ENCODE results near the gene ABLIM1. TPM values are rescaled to one million over a fixed set of nuclear protein-coding genes. Genes with fewer than 3 reads are reported as not detected.

ABLIM1 gene
- total RNA-seq, 1 donor from 2014 or later: 39.8 TPM

DNA sequence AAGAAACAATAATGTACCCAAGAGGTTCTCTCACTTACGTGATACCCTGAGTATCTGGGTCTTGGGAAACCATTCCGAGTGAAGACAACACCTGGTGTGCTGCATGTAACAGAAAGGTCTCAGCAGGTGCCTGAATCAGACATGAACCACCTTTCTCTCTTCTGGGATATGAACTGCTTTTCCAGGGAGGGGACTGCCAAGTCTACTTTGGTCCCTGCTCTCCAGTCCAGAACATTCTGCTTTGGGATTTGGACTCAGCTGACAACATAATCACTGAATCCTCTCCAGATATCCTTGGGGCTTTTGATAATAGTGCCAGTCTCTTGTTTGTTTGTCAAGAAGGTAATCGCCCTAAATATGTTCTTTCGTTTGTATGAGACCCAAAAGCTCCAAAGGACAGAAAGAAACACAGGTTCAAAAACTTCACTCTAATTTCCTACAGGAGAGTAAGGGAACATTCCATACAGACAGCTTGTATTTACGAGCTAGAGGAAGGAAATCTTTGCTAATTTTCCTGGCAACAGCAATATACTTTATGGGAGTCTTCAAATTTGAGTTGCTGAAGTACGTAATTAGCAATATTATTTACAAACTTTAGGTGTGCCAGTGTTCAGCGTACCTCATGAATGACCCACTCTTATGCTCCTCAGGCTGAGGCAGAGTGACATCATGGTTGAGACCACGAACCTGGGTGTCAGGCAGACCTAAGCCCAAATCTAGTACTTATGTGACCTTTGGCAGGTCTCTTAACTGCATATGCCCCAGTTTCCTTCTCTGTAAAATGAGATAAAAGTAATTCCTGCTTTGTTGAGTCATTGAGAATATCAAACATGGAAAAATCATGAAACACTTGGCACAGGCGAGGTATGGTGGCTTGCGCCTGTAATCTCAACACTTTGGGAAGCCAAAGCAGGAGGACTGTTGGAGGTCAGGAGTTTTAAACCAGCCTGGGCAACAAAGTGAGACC is 5.4 kb downstream of the ABLIM1 start:
- Histone ChIP-seq H4K20me1 (ENCODE audit: low read depth) (no peaks in the 10 kb centered on the region), H3K27ac (no peak overlapping the region), H3K36me3 (no peaks in the 10 kb centered on the region), H3F3A (ENCODE audit: low read depth) (no peaks in the 10 kb centered on the region), H3K4me3 (no peak overlapping the region), H3K27me3 (no peaks in the 10 kb centered on the region), H2AFZ (replicated peaks) (no peak overlapping the region), H3K4me2 (no peak overlapping the region), H3K9me3 (ENCODE audit: low read depth) (no peaks in the 10 kb centered on the region), H3K79me2 (ENCODE audit: low read depth) (no peaks in the 10 kb centered on the region), H3K9ac (no peak overlapping the region), H3K4me1 (no peaks in the 10 kb centered on the region)
- H3K27ac Mint-ChIP-seq: no peak overlapping the region
- H3K4me3 Mint-ChIP-seq: no peak overlapping the region
- no peaks in the 10 kb centered on the region for H3K4me1 Mint-ChIP-seq
- peaks cover 3% of the 10 kb centered on the region for H3K27me3 Mint-ChIP-seq (ENCODE audit: insufficient read depth, low read depth)
- no peaks in the 10 kb centered on the region for H3K36me3 Mint-ChIP-seq
- no peaks in the 10 kb centered on the region for H3K9me3 Mint-ChIP-seq
- no peak for DNase-seq (ENCODE audit: low spot score)
- no peak for TF ChIP-seq EZH2 (IDR thresholded peaks at IDR 0.05)
- TF ChIP-seq, protein P1, sequence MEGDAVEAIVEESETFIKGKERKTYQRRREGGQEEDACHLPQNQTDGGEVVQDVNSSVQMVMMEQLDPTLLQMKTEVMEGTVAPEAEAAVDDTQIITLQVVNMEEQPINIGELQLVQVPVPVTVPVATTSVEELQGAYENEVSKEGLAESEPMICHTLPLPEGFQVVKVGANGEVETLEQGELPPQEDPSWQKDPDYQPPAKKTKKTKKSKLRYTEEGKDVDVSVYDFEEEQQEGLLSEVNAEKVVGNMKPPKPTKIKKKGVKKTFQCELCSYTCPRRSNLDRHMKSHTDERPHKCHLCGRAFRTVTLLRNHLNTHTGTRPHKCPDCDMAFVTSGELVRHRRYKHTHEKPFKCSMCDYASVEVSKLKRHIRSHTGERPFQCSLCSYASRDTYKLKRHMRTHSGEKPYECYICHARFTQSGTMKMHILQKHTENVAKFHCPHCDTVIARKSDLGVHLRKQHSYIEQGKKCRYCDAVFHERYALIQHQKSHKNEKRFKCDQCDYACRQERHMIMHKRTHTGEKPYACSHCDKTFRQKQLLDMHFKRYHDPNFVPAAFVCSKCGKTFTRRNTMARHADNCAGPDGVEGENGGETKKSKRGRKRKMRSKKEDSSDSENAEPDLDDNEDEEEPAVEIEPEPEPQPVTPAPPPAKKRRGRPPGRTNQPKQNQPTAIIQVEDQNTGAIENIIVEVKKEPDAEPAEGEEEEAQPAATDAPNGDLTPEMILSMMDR (IDR thresholded peaks at IDR 0.05): no peak
- no peak for TF ChIP-seq EZH2phosphoT487 (IDR thresholded peaks at IDR 0.05)

DNA sequence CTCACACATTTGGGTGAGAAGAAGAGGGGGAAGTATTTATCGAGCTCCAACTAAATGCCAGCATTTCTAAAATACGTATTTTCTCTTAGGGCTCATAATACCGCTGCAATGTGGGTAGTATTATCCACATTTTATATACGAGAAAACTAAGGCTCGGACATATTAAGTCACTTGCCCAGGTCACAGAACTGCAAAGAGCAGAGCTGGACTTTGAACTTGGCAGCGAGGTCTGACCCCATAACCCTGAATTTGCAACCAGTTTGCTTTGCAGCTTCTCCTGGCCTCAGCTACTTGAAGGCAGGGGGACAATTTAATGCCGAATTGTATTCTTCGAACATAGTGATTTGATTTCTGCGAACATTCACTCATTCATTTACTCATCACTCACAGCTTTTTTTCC is 7.2 kb downstream of the ABLIM1 start:
- Histone ChIP-seq H2AFZ (replicated peaks) (no peak overlapping the region), H3K4me1 (no peaks in the 10 kb centered on the region), H3K36me3 (no peaks in the 10 kb centered on the region), H3K9me3 (ENCODE audit: low read depth) (no peaks in the 10 kb centered on the region), H3K4me3 (no peak overlapping the region), H3K9ac (no peak overlapping the region), H3K79me2 (ENCODE audit: low read depth) (no peaks in the 10 kb centered on the region), H3F3A (ENCODE audit: low read depth) (no peaks in the 10 kb centered on the region), H3K4me2 (no peak overlapping the region), H3K27ac (no peak overlapping the region), H4K20me1 (ENCODE audit: low read depth) (no peaks in the 10 kb centered on the region), H3K27me3 (no peaks in the 10 kb centered on the region)
- H3K4me1 Mint-ChIP-seq: no peaks in the 10 kb centered on the region
- no peak for DNase-seq (ENCODE audit: low spot score)
- no peak overlapping the region for H3K27ac Mint-ChIP-seq
- H3K27me3 Mint-ChIP-seq (ENCODE audit: insufficient read depth, low read depth): peaks cover 2% of the 10 kb centered on the region
- H3K4me3 Mint-ChIP-seq: no peak overlapping the region
- H3K36me3 Mint-ChIP-seq: no peaks in the 10 kb centered on the region
- H3K9me3 Mint-ChIP-seq: no peaks in the 10 kb centered on the region
- TF ChIP-seq EZH2 (IDR thresholded peaks at IDR 0.05): no peak
- TF ChIP-seq, protein P1 (IDR thresholded peaks at IDR 0.05): no peak
- TF ChIP-seq EZH2phosphoT487 (IDR thresholded peaks at IDR 0.05): no peak

DNA sequence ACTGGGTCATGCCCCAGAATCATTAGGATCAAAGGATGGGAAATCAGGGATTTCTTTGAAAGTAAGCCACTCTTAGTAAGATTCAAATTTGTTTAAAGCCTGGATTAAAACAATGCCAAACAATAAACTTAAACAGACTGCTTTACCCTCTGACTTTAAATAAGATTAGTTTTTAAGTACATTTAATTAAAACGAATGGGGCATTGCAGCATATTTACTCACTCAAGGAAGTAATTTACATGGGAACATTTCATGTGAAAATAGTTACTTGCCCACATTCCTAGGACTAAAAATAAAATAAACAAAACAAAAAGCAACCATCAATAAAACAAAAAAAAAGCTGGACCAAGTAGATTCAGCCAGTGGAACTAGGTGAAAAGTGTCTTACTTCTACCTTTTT is 7.8 kb downstream of the ABLIM1 start:
- no peak overlapping the region for H2AFZ ChIP-seq (replicated peaks)
- no peak overlapping the region for H3K9ac ChIP-seq
- no peak overlapping the region for H3K4me2 ChIP-seq
- Mint-ChIP-seq H3K4me3 (no peak overlapping the region), H3K27ac (no peak overlapping the region), H3K9me3 (no peaks in the 10 kb centered on the region), H3K36me3 (no peaks in the 10 kb centered on the region), H3K27me3 (ENCODE audit: insufficient read depth, low read depth) (peaks cover 2% of the 10 kb centered on the region), H3K4me1 (no peaks in the 10 kb centered on the region)
- H3K4me3 ChIP-seq: no peak overlapping the region
- H4K20me1 ChIP-seq (ENCODE audit: low read depth): no peaks in the 10 kb centered on the region
- H3K4me1 ChIP-seq: no peaks in the 10 kb centered on the region
- H3K36me3 ChIP-seq: no peaks in the 10 kb centered on the region
- DNase-seq (ENCODE audit: low spot score): no peak
- H3F3A ChIP-seq (ENCODE audit: low read depth): no peaks in the 10 kb centered on the region
- TF ChIP-seq, protein P1 (IDR thresholded peaks at IDR 0.05): no peak
- TF ChIP-seq EZH2phosphoT487 (IDR thresholded peaks at IDR 0.05) (no peak), EZH2 (IDR thresholded peaks at IDR 0.05) (no peak)
- no peaks in the 10 kb centered on the region for H3K9me3 ChIP-seq (ENCODE audit: low read depth)
- no peaks in the 10 kb centered on the region for H3K27me3 ChIP-seq
- H3K27ac ChIP-seq: no peak overlapping the region
- no peaks in the 10 kb centered on the region for H3K79me2 ChIP-seq (ENCODE audit: low read depth)

Measured in neural progenitor cell (in vitro differentiated cells).